A549 (cell line): ENCODE measurements around the gene SAMD10. TPM values are rescaled to one million over a fixed set of nuclear protein-coding genes. Genes with fewer than 3 reads are reported as not detected.
A peak's percentile ranks its signal among the peaks of the same experiment; 100 is the strongest.

ENCODE experiments used
- ATAC-seq, 2 experiments: fragments of 200-7000 bp in 1 of 2; fragments of >200 bp in 1 of 2; cut with Nextera tagmentation in 1 of 2; cut with Tn5 transposase in 1 of 2; 3 replicates each; pipeline versions ENCODE4 v1.8.0 to v1.9.1; 2018 to 2020; ENCODE audit warnings: mild to moderate bottlenecking in 1 of 2, moderate library complexity in 1 of 2
- CTCF ChIA-PET: fragments of 300-600 bp; sonication (Branson Sonifier 250); formaldehyde crosslinking; extraction: SDS; loops from one replicate; lab custom pipeline; 2021; ENCODE audit warnings: antibody characterized with exemption, inconsistent platforms; lab: Yijun Ruan, JAX
- POLR2A ChIA-PET: fragments of 350-600 bp; formaldehyde crosslinking; extraction: SDS; loops from one replicate; lab custom pipeline; 2021; ENCODE audit warnings: antibody characterized with exemption, inconsistent platforms; lab: Yijun Ruan, JAX
- DNase-seq, 2 experiments: peaks; one replicate each; pipeline versions ENCODE4 v3.0.0 to v3.0.0-alpha.2; 2011 to 2016; ENCODE audit warnings: low read depth in 1 of 2, low spot score in 1 of 2
- FAIRE-seq: peaks from 2 replicates; lab custom pipeline; 2011; peaks lifted over from hg19 to GRCh38; lab: Jason Lieb, UNC
- H3K27ac ChIP-seq, 2 experiments: fragments of >200 bp; sonication (Bioruptor Twin); formaldehyde crosslinking; 3 replicates each; pipeline ENCODE4 v1.5.1; 2016 to 2017
- H3K4me1 ChIP-seq: fragments of >200 bp; sonication (Bioruptor Twin); formaldehyde crosslinking; 3 replicates; pipeline ENCODE4 v1.6.1; 2016
- H3K4me2 ChIP-seq: fragments of >200 bp; sonication (Bioruptor Twin); formaldehyde crosslinking; 3 replicates; pipeline ENCODE4 v1.6.1; 2016
- H3K4me3 ChIP-seq: fragments of >200 bp; sonication (Bioruptor Twin); formaldehyde crosslinking; 3 replicates; pipeline ENCODE4 v1.5.1; 2016
- H3K9me3 ChIP-seq: fragments of >200 bp; sonication (Bioruptor Twin); formaldehyde crosslinking; 3 replicates; pipeline ENCODE4 v1.6.1; 2016
- CEBPB ChIP-seq, 2 experiments: fragments of >200 bp in 1 of 2; sonication (Bioruptor Twin) in 1 of 2; formaldehyde crosslinking in 1 of 2; IDR thresholded peaks; 2 replicates each; pipeline ENCODE4 v1.6.1; 2012 to 2016
- CHD4 ChIP-seq: fragments of 200-600 bp; sonication (generic); IDR thresholded peaks from 2 replicates; pipeline ENCODE4 v1.6.1; 2016; ENCODE audit warnings: antibody characterized with exemption, mild to moderate bottlenecking, borderline replicate concordance
- CTCF ChIP-seq: fragments of >200 bp; sonication (Bioruptor Twin); formaldehyde crosslinking; IDR thresholded peaks from 3 replicates; pipeline ENCODE4 v1.5.1; 2016
- E2F6 ChIP-seq: IDR thresholded peaks from 2 replicates; pipeline ENCODE4 v1.6.1; 2012; ENCODE audit warnings: low read depth, borderline replicate concordance
- EHF ChIP-seq: fragments of 250-450 bp; sonication (Bioruptor Pico); IDR thresholded peaks from 2 replicates; pipeline ENCODE4 v1.5.0; 2020; ENCODE audit warnings: mild to moderate bottlenecking
- EHMT2 ChIP-seq: fragments of 200-600 bp; sonication (generic); IDR thresholded peaks from 2 replicates; pipeline ENCODE4 v1.6.1; 2016; ENCODE audit warnings: antibody characterized with exemption, low read depth, mild to moderate bottlenecking, moderate library complexity
- ELK1 ChIP-seq: fragments of 150-350 bp; IDR thresholded peaks from 2 replicates; pipeline ENCODE4 v1.6.1; 2014; ENCODE audit warnings: low read depth, mild to moderate bottlenecking, low read length
- FOXS1 ChIP-seq: fragments of 250-450 bp; sonication (Bioruptor Pico); IDR thresholded peaks from 2 replicates; pipeline ENCODE4 v1.5.0; 2020; ENCODE audit warnings: mild to moderate bottlenecking, moderate library complexity
- HOXB13 ChIP-seq: fragments of 250-450 bp; sonication (Bioruptor Pico); IDR thresholded peaks from 2 replicates; pipeline ENCODE4 v1.5.0; 2020; ENCODE audit warnings: low read depth, mild to moderate bottlenecking, moderate library complexity
- HOXB5 ChIP-seq: fragments of 250-450 bp; sonication (Bioruptor Pico); IDR thresholded peaks from 2 replicates; pipeline ENCODE4 v1.5.0; 2020; ENCODE audit warnings: mild to moderate bottlenecking, moderate library complexity
- JUN ChIP-seq, 2 experiments: fragments of >200 bp; sonication (Bioruptor Twin); formaldehyde crosslinking; IDR thresholded peaks; 2 replicates in 1 of 2; 3 replicates in 1 of 2; pipeline ENCODE4 v1.6.1; 2016 to 2017
- NPAS2 ChIP-seq: fragments of 250-450 bp; sonication (Bioruptor Pico); IDR thresholded peaks from 2 replicates; pipeline ENCODE4 v1.8.0; 2022; ENCODE audit warnings: mild to moderate bottlenecking, moderate library complexity, borderline replicate concordance
- NR3C1 ChIP-seq: fragments of >200 bp; sonication (Bioruptor Twin); formaldehyde crosslinking; IDR thresholded peaks from 3 replicates; pipeline ENCODE4 v1.6.1; 2017
- POLR2A ChIP-seq: IDR thresholded peaks from 2 replicates; pipeline ENCODE4 v1.6.1; 2012; ENCODE audit warnings: mild to moderate bottlenecking, low read length
- RCOR1 ChIP-seq: fragments of 150-350 bp; IDR thresholded peaks from 2 replicates; pipeline ENCODE4 v1.6.1; 2014; ENCODE audit warnings: antibody characterized with exemption, low read length, low read depth
- REST ChIP-seq: fragments of 200-600 bp; sonication (generic); IDR thresholded peaks from 2 replicates; pipeline ENCODE4 v1.6.1; 2016; ENCODE audit warnings: antibody characterized with exemption, mild to moderate bottlenecking, moderate library complexity
- RFX5 ChIP-seq: fragments of 450-650 bp; IDR thresholded peaks from 2 replicates; pipeline ENCODE4 v1.7.1; 2014; ENCODE audit warnings: antibody characterized with exemption, mild to moderate bottlenecking, moderate library complexity
- SMC3 ChIP-seq: fragments of >200 bp; sonication (Bioruptor Twin); formaldehyde crosslinking; IDR thresholded peaks from 3 replicates; pipeline ENCODE4 v1.6.1; 2018; ENCODE audit warnings: inconsistent platforms
- TFCP2L1 ChIP-seq: fragments of 250-450 bp; sonication (Bioruptor Pico); IDR thresholded peaks from 2 replicates; pipeline ENCODE4 v1.5.0; 2021; ENCODE audit warnings: mild to moderate bottlenecking
- ZC3H11A ChIP-seq: fragments of 450-650 bp; IDR thresholded peaks from 2 replicates; pipeline ENCODE4 v1.6.1; 2014; ENCODE audit warnings: antibody characterized with exemption, mild to moderate bottlenecking
- ZNF302 ChIP-seq: fragments of 250-450 bp; sonication (Bioruptor Pico); IDR thresholded peaks from 2 replicates; pipeline ENCODE4 v1.9.0; 2021; ENCODE audit warnings: inconsistent platforms, mild to moderate bottlenecking, moderate library complexity
- ZSCAN20 ChIP-seq: fragments of 250-450 bp; sonication (Bioruptor Pico); IDR thresholded peaks from 2 replicates; pipeline ENCODE4 v1.8.0; 2022; ENCODE audit warnings: mild to moderate bottlenecking, moderate library complexity
- WGBS: methylation state at CpG from one replicate; pipeline ENCODE4 v1.1.6; 2017; ENCODE audit errors: missing lambda C conversion rate; 5-methylcytosine and 5-hydroxymethylcytosine counted together
- polyA plus RNA-seq, 4 experiments: library from polyadenylated mRNA; depleted of rRNA in 3 of 4; stranded (reverse); fragments of >200 nt; fragmentation: RNase III in 1 of 4; extraction: RNeasy Plus Mini Kit Qiagen cat#74134 plus additional on column Dnase treatment in 1 of 4; gene quantifications; 2 replicates in 3 of 4; 3 replicates in 1 of 4; pipeline ENCODE4 v1.2.3, GENCODE V29; 2011 to 2017

SAMD10 gene
- polyA plus RNA-seq, 2 of the 4 experiments (the other 2 are of a cell fraction): not detected

GRCh38 chr20:63980317-63980805 is 919 bp upstream of the SAMD10 start:
- Histone ChIP-seq H3K4me1 (peaks cover 34% of the 10 kb centered on the region), H3K27ac (peak overlapping the region; percentile 94 to 95), H3K9me3 (no peaks in the 10 kb centered on the region), H3K4me2 (peak overlapping the region; percentile 81), H3K4me3 (peak overlapping the region; percentile 93)
- CTCF ChIA-PET: interaction anchor here (0.6 to 3.3 kb wide), 44 partner anchors 8 to 483 kb away, joined by 3 to 27 read pairs (median 4); partner anchors contain the start of genes ARFRP1, C20orf204, OPRL1 and PTK6
- peak; percentile 51 to 66; a peak in 4 of 6 replicates for ATAC-seq
- POLR2A ChIA-PET: interaction anchor here (0.5 to 1.2 kb wide), 31 partner anchors 10 to 460 kb away, joined by 3 to 17 read pairs (median 4); partner anchors contain the start of genes ABHD16B, ARFRP1, GMEB2 and OPRL1
- no peak for DNase-seq
- 93% methylated on average over 15 of the region's 15 CpGs for WGBS
- no peak for FAIRE-seq
- no peak for TF ChIP-seq CHD4
- TF ChIP-seq RCOR1: no peak
- no peak for TF ChIP-seq HOXB13
- no peak for TF ChIP-seq ELK1
- TF ChIP-seq EHMT2: no peak

GRCh38 chr20:63979229-63979556 is 249 bp downstream of the SAMD10 start:
- Histone ChIP-seq H3K27ac (no peak overlapping the region), H3K9me3 (no peaks in the 10 kb centered on the region), H3K4me1 (peaks cover 46% of the 10 kb centered on the region), H3K4me2 (no peak overlapping the region), H3K4me3 (no peak overlapping the region)
- no peak for FAIRE-seq
- no peak for TF ChIP-seq FOXS1 (CRISPR knock-in tag)
- no peak for TF ChIP-seq POLR2A
- no peak for TF ChIP-seq JUN (IDR thresholded peaks at IDR 0.05)
- TF ChIP-seq HOXB13: no peak
- no peak for TF ChIP-seq CTCF
- TF ChIP-seq REST: no peak
- no peak for TF ChIP-seq HOXB5 (CRISPR knock-in tag)
- no peak for TF ChIP-seq ZC3H11A
- TF ChIP-seq ZNF302: no peak
- no peak for TF ChIP-seq EHF
- TF ChIP-seq NPAS2 (CRISPR knock-in tag): no peak
- TF ChIP-seq ZSCAN20: no peak
- no peak for TF ChIP-seq NR3C1
- TF ChIP-seq CHD4: no peak
- no peak for TF ChIP-seq RFX5
- no peak for TF ChIP-seq TFCP2L1 (CRISPR knock-in tag)
- TF ChIP-seq E2F6: no peak
- no peak for TF ChIP-seq EHMT2
- TF ChIP-seq CEBPB (IDR thresholded peaks at IDR 0.05): no peak
- TF ChIP-seq SMC3: no peak
- no peak for ATAC-seq
- ChIA-PET POLR2A (no interaction called here), CTCF (interaction anchor here (0.9 to 3.3 kb wide), 5 partner anchors 12 to 271 kb away, joined by 3 to 27 read pairs (median 3); partner anchors contain the start of genes ARFRP1 and ZGPAT)
- 95% methylated on average over 8 of the region's 47 CpGs for WGBS
- no peak for DNase-seq
